Activated CD4-positive, alpha-beta T cell treated with anti-CD3 and anti-CD28 coated beads, Interleukin-2, Interleukin-4, amounts not matched to agents 100 ng/mL and 50 ng/mL, durations not matched to agents 16 hours and 8 hours (primary cell): ENCODE measurements around the gene ZNF284.
A peak's percentile ranks its signal among the peaks of the same experiment; 100 is the strongest.
"Not testable (repeated sequence)": the region's sequence is repeated elsewhere in the genome, so short reads cannot be mapped to it uniquely, and the experiment has no call there.

Experiments
- DNase-seq: peaks from one replicate; pipeline ENCODE4 v3.0.0-alpha.2; 2020; ENCODE audit warnings: low spot score

ZNF284 gene

GRCh38 chr19:44111910-44112463 lies 40.0 kb downstream of the ZNF284 start:
- peak; percentile 9 for DNase-seq

GRCh38 chr19:44112802-44113137 lies 40.8 kb downstream of the ZNF284 start:
- no peak for DNase-seq

- peak; percentile 95 for DNase-seq
These were observed 41.3 kb downstream of the ZNF284 start, which contains the start of gene ZNF225 for GRCh38 chr19:44113138-44113783. TSS of gene ZNF225 (plus strand) at chr19:44113399. CDS start at chr19:44115828, 2,429 bp downstream.

- peak; percentile 4 for DNase-seq
These were observed 41.9 kb downstream of the ZNF284 start for GRCh38 chr19:44113784-44114390.

GRCh38 chr19:44121162-44121561 lies 49.2 kb downstream of the ZNF284 start:
- not testable (repeated sequence) for DNase-seq

- no peak for DNase-seq
These were observed 60.0 kb downstream of the ZNF284 start for GRCh38 chr19:44131955-44132354.
